H1 (cell line): ENCODE measurements around the gene GIGYF2. TPM values are rescaled to one million over a fixed set of nuclear protein-coding genes. Genes with fewer than 3 reads are reported as not detected.

ENCODE experiments used
- CHD1 ChIP-seq: IDR thresholded peaks from 2 replicates; pipeline ENCODE4 v1.6.1; 2012; ENCODE audit warnings: low read depth, low read length, improper control_type of control experiment
- FOSL1 ChIP-seq: IDR thresholded peaks from 2 replicates; pipeline ENCODE4 v1.6.1; 2011; ENCODE audit warnings: mild to moderate bottlenecking, low read depth, low read length, moderate library complexity; ENCODE audit not compliant: insufficient read depth
- SIX5 ChIP-seq: IDR thresholded peaks from 2 replicates; pipeline ENCODE4 v1.6.1; 2011; ENCODE audit warnings: mild to moderate bottlenecking, low read depth, low read length
- polyA plus RNA-seq, 7 experiments: library from polyadenylated mRNA; depleted of rRNA in 3 of 7; stranded (reverse) in 5 of 7; unstranded in 2 of 7; fragments of >200 nt in 5 of 7; fragments of 200-250 nt in 2 of 7; gene quantifications; 1 replicate in 5 of 7; 2 replicates in 1 of 7; 4 replicates in 1 of 7; pipeline versions ENCODE4 v1.2.1 to v1.2.3, GENCODE V29; 2011 to 2013; ENCODE audit warnings: missing spikeins in 2 of 7, mixed read lengths in 2 of 7
- total RNA-seq: library from RNA; stranded (reverse); fragmentation: NEBNext Ultra II Directional; extraction: Animal tissue kit (Norgen Biotek cat#: 25700); gene quantifications from 2 replicates; pipeline ENCODE4 v1.2.1, GENCODE V29; 2021

Gene GIGYF2
- total and polyA plus RNA-seq, 2 of the 8 experiments (the other 6 are each of a cell fraction or from before 2014, with no cell fraction given) = 22.3 to 62.0 TPM

GRCh38 chr2:232877940-232878511 lies 180.9 kb downstream of the GIGYF2 start (continued):
- TF ChIP-seq CHD1 = no peak
- TF ChIP-seq FOSL1 = no peak
- TF ChIP-seq SIX5 = no peak
